HepG2 (cell line): ENCODE measurements around the gene BCAS3. TPM values are rescaled to one million over a fixed set of nuclear protein-coding genes. Genes with fewer than 3 reads are reported as not detected.

Experiments used
- AGO1 ChIP-seq: fragments of 200-400 bp; formaldehyde crosslinking; IDR thresholded peaks from 2 replicates; pipeline ENCODE4 v1.6.1; 2017; ENCODE audit warnings: mild to moderate bottlenecking, low read depth, low read length, moderate library complexity; ENCODE audit not compliant: poor library complexity, severe bottlenecking
- CERS6 ChIP-seq: sonication (generic); formaldehyde crosslinking; IDR thresholded peaks from 2 replicates; pipeline ENCODE4 v1.5.0; 2020; ENCODE audit warnings: missing genetic modification reagents
- EED ChIP-seq: sonication (generic); formaldehyde crosslinking; IDR thresholded peaks from 2 replicates; pipeline ENCODE4 v1.5.0; 2020; ENCODE audit warnings: mild to moderate bottlenecking, missing genetic modification reagents
- GABPB1 ChIP-seq: IDR thresholded peaks from 2 replicates; pipeline ENCODE4 v1.6.1; 2016; ENCODE audit warnings: mild to moderate bottlenecking, missing genetic modification reagents, moderate library complexity, missing compliant biosample characterization
- KDM4B ChIP-seq: sonication (generic); formaldehyde crosslinking; IDR thresholded peaks from 2 replicates; pipeline ENCODE4 v1.4.0; 2020; ENCODE audit warnings: missing genetic modification reagents
- PATZ1 ChIP-seq: sonication (generic); formaldehyde crosslinking; IDR thresholded peaks from 2 replicates; pipeline ENCODE4 v1.4.0; 2020; ENCODE audit warnings: missing genetic modification reagents
- PHF5A ChIP-seq: IDR thresholded peaks from one replicate; pipeline ENCODE4 v1.6.1; 2018; ENCODE audit warnings: low read depth, missing genetic modification reagents; ENCODE audit not compliant: unreplicated experiment
- POLR2AphosphoS2 ChIP-seq: IDR thresholded peaks from 2 replicates; pipeline ENCODE4 v1.6.1; 2011; ENCODE audit warnings: low read depth, low read length, improper control_type of control experiment
- PRDM4 ChIP-seq: sonication (generic); formaldehyde crosslinking; IDR thresholded peaks from 2 replicates; pipeline ENCODE4 v1.9.0; 2021; ENCODE audit warnings: missing genetic modification reagents, borderline replicate concordance
- SMYD3 ChIP-seq: sonication (generic); formaldehyde crosslinking; IDR thresholded peaks from 2 replicates; pipeline ENCODE4 v1.8.1; 2023; ENCODE audit warnings: mild to moderate bottlenecking, missing genetic modification reagents
- SRSF1 ChIP-seq: fragments of 200-400 bp; formaldehyde crosslinking; optimal IDR thresholded peaks from 2 replicates; pipeline ENCODE3; 2017; ENCODE audit warnings: mild to moderate bottlenecking, low read depth, low read length, moderate library complexity
- STAT5B ChIP-seq: sonication (generic); formaldehyde crosslinking; IDR thresholded peaks from 2 replicates; pipeline ENCODE4 v1.4.0; 2020; ENCODE audit warnings: missing genetic modification reagents
- TBX2 ChIP-seq: sonication (generic); formaldehyde crosslinking; IDR thresholded peaks from 2 replicates; pipeline ENCODE4 v1.5.0; 2020; ENCODE audit warnings: missing genetic modification reagents, mild to moderate bottlenecking, borderline replicate concordance
- TCF7 ChIP-seq: sonication (generic); IDR thresholded peaks from 2 replicates; pipeline ENCODE4 v1.6.1; 2016; ENCODE audit warnings: antibody characterized with exemption, low read depth
- ZFX ChIP-seq: sonication (generic); formaldehyde crosslinking; IDR thresholded peaks from 2 replicates; pipeline ENCODE4 v1.4.0; 2020; ENCODE audit warnings: mild to moderate bottlenecking, low read depth, missing genetic modification reagents, moderate library complexity
- ZMYM4 ChIP-seq: sonication (generic); formaldehyde crosslinking; IDR thresholded peaks from 2 replicates; pipeline ENCODE4 v1.8.1; 2023; ENCODE audit warnings: mild to moderate bottlenecking, missing genetic modification reagents
- ZNF180 ChIP-seq: sonication (generic); formaldehyde crosslinking; IDR thresholded peaks from 2 replicates; pipeline ENCODE4 v1.4.0; 2020; ENCODE audit warnings: low read depth, missing genetic modification reagents, borderline replicate concordance
- ZNF44 ChIP-seq: sonication (generic); formaldehyde crosslinking; IDR thresholded peaks from 2 replicates; pipeline ENCODE4 v1.5.1; 2020; ENCODE audit warnings: mild to moderate bottlenecking, missing genetic modification reagents
- ZNF484 ChIP-seq: sonication (generic); formaldehyde crosslinking; IDR thresholded peaks from 2 replicates; pipeline ENCODE4 v1.5.1; 2020; ENCODE audit warnings: mild to moderate bottlenecking, low read depth, missing genetic modification reagents, borderline replicate concordance
- ZNF792 ChIP-seq: IDR thresholded peaks from 2 replicates; pipeline ENCODE4 v1.6.1; 2016
- ZSCAN25 ChIP-seq: sonication (generic); formaldehyde crosslinking; IDR thresholded peaks from 2 replicates; pipeline ENCODE4 v1.8.0; 2022; ENCODE audit warnings: mild to moderate bottlenecking, missing genetic modification reagents
- polyA plus RNA-seq, 8 experiments: library from polyadenylated mRNA; depleted of rRNA in 3 of 8; stranded (reverse) in 7 of 8; unstranded in 1 of 8; fragments of >200 nt; fragmentation: Illumina TruSeq in 4 of 8; extraction: Trizol in 4 of 8; gene quantifications; 2 replicates each; pipeline versions ENCODE4 v1.2.1 to v1.2.3, GENCODE V29; 2011 to 2016; ENCODE audit warnings: low read depth in 4 of 8, missing spikeins in 1 of 8, mixed read lengths in 1 of 8; ENCODE audit not compliant: insufficient read depth in 1 of 8
- total RNA-seq, 5 experiments: library from RNA; depleted of rRNA; stranded (reverse); fragments of >200 nt; fragmentation: Illumina TruSeq; extraction: Trizol; gene quantifications; 2 replicates each; pipeline ENCODE4 v1.2.3, GENCODE V29; 2016; ENCODE audit warnings: low read depth in 1 of 5
- TF ChIP-seq, protein P1 (sequence below): sonication (generic); formaldehyde crosslinking; IDR thresholded peaks from 2 replicates; pipeline ENCODE4 v1.4.0; 2020; ENCODE audit warnings: missing genetic modification reagents, mild to moderate bottlenecking, borderline replicate concordance

BCAS3 gene
- total and polyA plus RNA-seq, 2 of the 13 experiments (the other 11 are each of a cell fraction or from before 2014, with no cell fraction given): 10.7 to 11.2 TPM

DNA sequence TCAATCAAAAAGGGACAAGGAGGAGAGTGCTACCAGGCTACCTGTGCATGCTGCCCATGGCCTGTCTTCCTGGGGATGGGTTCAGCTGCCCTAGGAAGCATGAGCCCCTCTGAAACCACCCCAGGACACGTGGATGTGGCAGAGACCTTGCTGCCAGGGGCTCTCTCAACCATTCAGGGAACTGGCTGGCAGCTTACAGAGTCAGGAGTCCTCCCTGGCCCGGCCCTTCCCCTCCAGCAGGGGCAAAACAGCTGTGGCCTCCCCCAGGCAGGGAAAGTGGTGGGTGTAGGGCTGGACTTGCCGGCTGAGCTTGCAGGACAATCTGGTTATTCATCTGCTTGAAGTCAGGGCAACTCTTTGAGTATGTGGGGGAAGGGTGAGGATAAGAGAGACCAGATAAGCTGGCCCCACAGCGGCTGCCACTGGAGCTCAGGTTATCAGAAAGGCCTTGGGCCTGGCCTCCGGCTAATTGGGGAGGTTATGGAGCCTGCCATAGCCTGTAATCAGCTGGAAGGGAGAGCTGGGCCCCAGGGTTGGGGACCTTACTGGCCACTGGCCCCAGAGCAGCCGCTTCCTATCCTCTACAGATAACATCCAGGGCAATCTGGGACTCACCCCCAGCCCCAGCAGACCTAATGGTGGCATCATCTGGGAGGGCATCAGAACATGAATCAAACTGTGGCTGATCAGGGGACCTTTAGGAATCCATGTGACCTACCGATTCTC, 716.4 kb downstream of the BCAS3 start (continued):
- TF ChIP-seq AGO1 (no peak), ZNF180 (CRISPR knock-in tag) (no peak; the same call in 1 of the 2 replicates), STAT5B (CRISPR knock-in tag) (no peak), GABPB1 (CRISPR knock-in tag) (peak; percentile 25), SRSF1 (peak; percentile 98), ZFX (CRISPR knock-in tag) (peak; percentile 87; the same call in 1 of the 2 replicates), SMYD3 (CRISPR knock-in tag) (no peak), PATZ1 (CRISPR knock-in tag) (peak; percentile 100), TBX2 (CRISPR knock-in tag) (peak; percentile 99), TCF7 (no peak), EED (no peak), POLR2AphosphoS2 (no peak), PRDM4 (CRISPR knock-in tag) (no peak), KDM4B (0 out of 2 replicates have a peak, but pooled peaks have one; percentile 19), ZNF792 (CRISPR knock-in tag) (peak; percentile 37), PHF5A (CRISPR knock-in tag) (peak; percentile 57), CERS6 (no peak), ZNF44 (CRISPR knock-in tag) (no peak), ZMYM4 (peak; percentile 75), ZNF484 (CRISPR knock-in tag) (no peak), ZSCAN25 (CRISPR knock-in tag) (peak; percentile 65; the same call in 1 of the 2 replicates)
- TF ChIP-seq, protein P1, sequence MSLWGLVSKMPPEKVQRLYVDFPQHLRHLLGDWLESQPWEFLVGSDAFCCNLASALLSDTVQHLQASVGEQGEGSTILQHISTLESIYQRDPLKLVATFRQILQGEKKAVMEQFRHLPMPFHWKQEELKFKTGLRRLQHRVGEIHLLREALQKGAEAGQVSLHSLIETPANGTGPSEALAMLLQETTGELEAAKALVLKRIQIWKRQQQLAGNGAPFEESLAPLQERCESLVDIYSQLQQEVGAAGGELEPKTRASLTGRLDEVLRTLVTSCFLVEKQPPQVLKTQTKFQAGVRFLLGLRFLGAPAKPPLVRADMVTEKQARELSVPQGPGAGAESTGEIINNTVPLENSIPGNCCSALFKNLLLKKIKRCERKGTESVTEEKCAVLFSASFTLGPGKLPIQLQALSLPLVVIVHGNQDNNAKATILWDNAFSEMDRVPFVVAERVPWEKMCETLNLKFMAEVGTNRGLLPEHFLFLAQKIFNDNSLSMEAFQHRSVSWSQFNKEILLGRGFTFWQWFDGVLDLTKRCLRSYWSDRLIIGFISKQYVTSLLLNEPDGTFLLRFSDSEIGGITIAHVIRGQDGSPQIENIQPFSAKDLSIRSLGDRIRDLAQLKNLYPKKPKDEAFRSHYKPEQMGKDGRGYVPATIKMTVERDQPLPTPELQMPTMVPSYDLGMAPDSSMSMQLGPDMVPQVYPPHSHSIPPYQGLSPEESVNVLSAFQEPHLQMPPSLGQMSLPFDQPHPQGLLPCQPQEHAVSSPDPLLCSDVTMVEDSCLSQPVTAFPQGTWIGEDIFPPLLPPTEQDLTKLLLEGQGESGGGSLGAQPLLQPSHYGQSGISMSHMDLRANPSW (CRISPR knock-in tag): no peak; the same call in 1 of the 2 replicates
